HepG2 (cell line): ENCODE results near the gene ZBTB7B. TPM values are rescaled to one million over a fixed set of nuclear protein-coding genes. Genes with fewer than 3 reads are reported as not detected.

ENCODE experiments used
- ATF7-NPFF ChIP-seq: sonication (generic); formaldehyde crosslinking; IDR thresholded peaks from 2 replicates; pipeline ENCODE4 v1.8.1; 2023; ENCODE audit warnings: mild to moderate bottlenecking, low read depth, missing genetic modification reagents, moderate library complexity
- BHLHE40 ChIP-seq: IDR thresholded peaks from 2 replicates; pipeline ENCODE4 v1.6.1; 2011; ENCODE audit warnings: low read length, improper control_type of control experiment
- CHCHD3 ChIP-seq: sonication (generic); formaldehyde crosslinking; IDR thresholded peaks from 2 replicates; pipeline ENCODE4 v1.8.0; 2022; ENCODE audit warnings: mild to moderate bottlenecking, missing genetic modification reagents, moderate library complexity
- FUBP1 ChIP-seq: sonication (generic); formaldehyde crosslinking; IDR thresholded peaks from 2 replicates; pipeline ENCODE4 v1.5.1; 2020; ENCODE audit warnings: missing genetic modification reagents, mild to moderate bottlenecking, borderline replicate concordance
- HMG20B ChIP-seq: conservative IDR thresholded peaks from 2 replicates; pipeline ENCODE4 v1.6.1; 2016; ENCODE audit warnings: missing genetic modification reagents, missing compliant biosample characterization
- ISL2 ChIP-seq: sonication (generic); formaldehyde crosslinking; IDR thresholded peaks from 2 replicates; pipeline ENCODE4 v1.5.0; 2020; ENCODE audit warnings: missing genetic modification reagents
- MLX ChIP-seq: IDR thresholded peaks from 2 replicates; pipeline ENCODE4 v1.6.1; 2016
- MTF1 ChIP-seq: sonication (generic); formaldehyde crosslinking; IDR thresholded peaks from 2 replicates; pipeline ENCODE4 v1.5.0; 2020; ENCODE audit warnings: missing genetic modification reagents
- PCBP2 ChIP-seq: fragments of 200-400 bp; formaldehyde crosslinking; optimal IDR thresholded peaks from 2 replicates; pipeline ENCODE3; 2018; ENCODE audit warnings: low read length, low read depth; ENCODE audit not compliant: poor library complexity, severe bottlenecking
- SIN3B ChIP-seq: fragments of 150-350 bp; IDR thresholded peaks from 2 replicates; pipeline ENCODE4 v1.6.1; 2014; ENCODE audit warnings: low read length
- ZFP90 ChIP-seq: sonication (generic); formaldehyde crosslinking; IDR thresholded peaks from 2 replicates; pipeline ENCODE4 v1.8.0; 2022; ENCODE audit warnings: missing genetic modification reagents, mild to moderate bottlenecking, inconsistent platforms, borderline replicate concordance
- ZNF136 ChIP-seq: sonication (generic); formaldehyde crosslinking; IDR thresholded peaks from 2 replicates; pipeline ENCODE4 v1.8.1; 2022; ENCODE audit warnings: low read depth, mild to moderate bottlenecking, moderate library complexity, missing genetic modification reagents
- ZNF17 ChIP-seq: sonication (generic); formaldehyde crosslinking; IDR thresholded peaks from 2 replicates; pipeline ENCODE4 v1.5.0; 2020; ENCODE audit warnings: mild to moderate bottlenecking, missing genetic modification reagents
- ZNF207 ChIP-seq: fragments of 450-650 bp; IDR thresholded peaks from 2 replicates; pipeline ENCODE4 v1.6.1; 2016; ENCODE audit warnings: antibody characterized with exemption, borderline replicate concordance
- ZNF235 ChIP-seq: sonication (generic); formaldehyde crosslinking; IDR thresholded peaks from 2 replicates; pipeline ENCODE4 v1.8.1; 2023; ENCODE audit warnings: mild to moderate bottlenecking, missing genetic modification reagents, borderline replicate concordance
- ZNF276 ChIP-seq: sonication (generic); formaldehyde crosslinking; IDR thresholded peaks from 2 replicates; pipeline ENCODE4 v1.4.0; 2020; ENCODE audit warnings: mild to moderate bottlenecking, low read depth, missing genetic modification reagents
- ZNF326 ChIP-seq: sonication (generic); formaldehyde crosslinking; IDR thresholded peaks from 2 replicates; pipeline ENCODE4 v1.4.0; 2020; ENCODE audit warnings: missing genetic modification reagents, borderline replicate concordance
- ZNF33A ChIP-seq: sonication (generic); formaldehyde crosslinking; IDR thresholded peaks from 2 replicates; pipeline ENCODE4 v1.5.1; 2020; ENCODE audit warnings: missing genetic modification reagents, mild to moderate bottlenecking, moderate library complexity, borderline replicate concordance
- ZNF343 ChIP-seq: sonication (generic); formaldehyde crosslinking; IDR thresholded peaks from 2 replicates; pipeline ENCODE4 v1.4.0; 2020; ENCODE audit warnings: mild to moderate bottlenecking, missing genetic modification reagents
- ZNF558 ChIP-seq: sonication (generic); formaldehyde crosslinking; IDR thresholded peaks from 2 replicates; pipeline ENCODE4 v1.9.0; 2022; ENCODE audit warnings: mild to moderate bottlenecking, missing genetic modification reagents, borderline replicate concordance
- ZNF589 ChIP-seq: sonication (generic); formaldehyde crosslinking; conservative IDR thresholded peaks from 2 replicates; pipeline ENCODE4 v1.8.0; 2022; ENCODE audit warnings: mild to moderate bottlenecking, moderate library complexity, missing genetic modification reagents
- ZNF782 ChIP-seq: sonication (generic); formaldehyde crosslinking; IDR thresholded peaks from 2 replicates; pipeline ENCODE4 v1.4.0; 2020; ENCODE audit warnings: missing genetic modification reagents, mild to moderate bottlenecking, borderline replicate concordance
- polyA plus RNA-seq, 8 experiments: library from polyadenylated mRNA; depleted of rRNA in 3 of 8; stranded (reverse) in 7 of 8; unstranded in 1 of 8; fragments of >200 nt; fragmentation: Illumina TruSeq in 4 of 8; extraction: Trizol in 4 of 8; gene quantifications; 2 replicates each; pipeline versions ENCODE4 v1.2.1 to v1.2.3, GENCODE V29; 2011 to 2016; ENCODE audit warnings: low read depth in 4 of 8, missing spikeins in 1 of 8, mixed read lengths in 1 of 8; ENCODE audit not compliant: insufficient read depth in 1 of 8
- total RNA-seq, 5 experiments: library from RNA; depleted of rRNA; stranded (reverse); fragments of >200 nt; fragmentation: Illumina TruSeq; extraction: Trizol; gene quantifications; 2 replicates each; pipeline ENCODE4 v1.2.3, GENCODE V29; 2016; ENCODE audit warnings: low read depth in 1 of 5
- TF ChIP-seq, protein P1 (sequence below): sonication (generic); formaldehyde crosslinking; IDR thresholded peaks from 2 replicates; pipeline ENCODE4 v1.8.0; 2022; ENCODE audit warnings: missing genetic modification reagents, mild to moderate bottlenecking, moderate library complexity, borderline replicate concordance

Gene ZBTB7B
- total and polyA plus RNA-seq, 2 of the 13 experiments (the other 11 are each of a cell fraction or from before 2014, with no cell fraction given): 15.5 to 17.5 TPM

DNA sequence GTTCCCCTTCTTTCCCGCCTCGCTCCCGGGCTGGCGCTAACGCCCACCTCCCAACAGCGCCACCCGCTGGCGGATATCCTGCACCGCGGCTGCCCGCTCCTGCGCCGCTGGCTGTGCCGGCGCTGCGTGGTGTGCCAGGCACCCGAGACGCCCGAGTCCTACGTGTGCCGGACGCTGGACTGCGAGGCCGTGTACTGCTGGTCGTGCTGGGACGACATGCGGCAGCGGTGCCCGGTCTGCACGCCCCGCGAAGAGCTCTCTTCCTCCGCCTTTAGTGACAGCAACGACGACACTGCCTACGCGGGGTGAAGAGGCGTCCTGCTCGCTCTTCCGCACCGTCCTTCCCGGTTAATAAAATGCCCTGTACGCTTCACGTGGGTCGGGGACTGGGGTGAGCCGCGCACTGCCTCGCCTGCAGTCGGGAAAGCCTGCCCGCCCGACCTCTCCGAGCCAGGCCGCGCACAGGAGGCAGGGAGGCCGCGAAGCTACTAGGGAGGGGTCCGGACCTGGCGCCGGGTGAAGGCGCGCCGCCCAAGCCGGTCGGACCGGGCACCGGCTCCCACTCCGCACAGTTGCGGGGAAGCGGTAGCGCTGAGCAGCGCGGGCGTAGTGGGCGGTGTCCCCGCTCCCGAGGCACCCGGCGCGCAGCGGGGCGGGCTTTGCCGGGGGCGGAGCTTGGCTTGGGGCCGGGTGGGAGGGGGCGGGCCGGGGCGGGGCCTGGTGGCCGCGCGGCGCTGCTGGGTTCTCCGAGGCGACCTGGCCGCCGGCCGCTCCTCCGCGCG lies 48.1 kb downstream of the ZBTB7B start, which contains the start of gene ADAM15 (continued):
- no peak for TF ChIP-seq SIN3B
- TF ChIP-seq ZNF589 (CRISPR knock-in tag): peak; percentile 79; the same call in 1 of the 2 replicates
- peak; percentile 88 for TF ChIP-seq ZNF276
- peak; percentile 62; the same call in 1 of the 2 replicates for TF ChIP-seq MLX (CRISPR knock-in tag)
- TF ChIP-seq ATF7-NPFF (CRISPR knock-in tag): peak; percentile 88
- peak; percentile 55; the same call in 1 of the 2 replicates for TF ChIP-seq ZNF558 (CRISPR knock-in tag)
- no peak for TF ChIP-seq ZNF207
- no peak for TF ChIP-seq ISL2 (CRISPR knock-in tag)
- TF ChIP-seq ZNF136 (CRISPR knock-in tag): no peak; the same call in 1 of the 2 replicates
- no peak; the same call in 1 of the 2 replicates for TF ChIP-seq ZNF235 (CRISPR knock-in tag)
- TF ChIP-seq FUBP1: no peak
- TF ChIP-seq ZFP90: no peak; the same call in 1 of the 2 replicates
- no peak for TF ChIP-seq MTF1
- no peak for TF ChIP-seq HMG20B (CRISPR knock-in tag)
- peak; percentile 87 for TF ChIP-seq ZNF782
- 0 out of 2 replicates have a peak, but pooled peaks have one; percentile 30 for TF ChIP-seq BHLHE40
- TF ChIP-seq ZNF343 (CRISPR knock-in tag): peak; percentile 83; the same call in 1 of the 2 replicates
- TF ChIP-seq ZNF33A (CRISPR knock-in tag): no peak
- no peak for TF ChIP-seq ZNF326
- TF ChIP-seq, protein P1, sequence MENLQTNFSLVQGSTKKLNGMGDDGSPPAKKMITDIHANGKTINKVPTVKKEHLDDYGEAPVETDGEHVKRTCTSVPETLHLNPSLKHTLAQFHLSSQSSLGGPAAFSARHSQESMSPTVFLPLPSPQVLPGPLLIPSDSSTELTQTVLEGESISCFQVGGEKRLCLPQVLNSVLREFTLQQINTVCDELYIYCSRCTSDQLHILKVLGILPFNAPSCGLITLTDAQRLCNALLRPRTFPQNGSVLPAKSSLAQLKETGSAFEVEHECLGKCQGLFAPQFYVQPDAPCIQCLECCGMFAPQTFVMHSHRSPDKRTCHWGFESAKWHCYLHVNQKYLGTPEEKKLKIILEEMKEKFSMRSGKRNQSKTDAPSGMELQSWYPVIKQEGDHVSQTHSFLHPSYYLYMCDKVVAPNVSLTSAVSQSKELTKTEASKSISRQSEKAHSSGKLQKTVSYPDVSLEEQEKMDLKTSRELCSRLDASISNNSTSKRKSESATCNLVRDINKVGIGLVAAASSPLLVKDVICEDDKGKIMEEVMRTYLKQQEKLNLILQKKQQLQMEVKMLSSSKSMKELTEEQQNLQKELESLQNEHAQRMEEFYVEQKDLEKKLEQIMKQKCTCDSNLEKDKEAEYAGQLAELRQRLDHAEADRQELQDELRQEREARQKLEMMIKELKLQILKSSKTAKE (CRISPR knock-in tag): no peak
- TF ChIP-seq CHCHD3 (CRISPR knock-in tag): no peak
- TF ChIP-seq PCBP2: no peak
- TF ChIP-seq ZNF17: no peak
